IMR-90 (cell line): ENCODE data around the gene ZNF550. TPM values are rescaled to one million over a fixed set of nuclear protein-coding genes. Genes with fewer than 3 reads are reported as not detected.

ENCODE experiments used
- ATAC-seq: fragments of 200-7000 bp; cut with Tn5 transposase; 2 replicates; pipeline ENCODE4 v1.9.1; 2020; ENCODE audit warnings: low read depth, mild to moderate bottlenecking, moderate library complexity
- BruUV-seq: library from RNA; stranded (reverse); fragments of 400-500 nt; replicated peaks from 2 replicates; lab custom pipeline; 2021; lab: Mats Ljungman, UMichigan
- CTCF ChIA-PET: fragments of 300-600 bp; formaldehyde crosslinking; extraction: SDS; loops from one replicate; lab custom pipeline; 2021; ENCODE audit warnings: antibody characterized with exemption; lab: Yijun Ruan, JAX
- POLR2A ChIA-PET: fragments of 300-600 bp; sonication (Branson Sonifier 250); formaldehyde crosslinking; loops from one replicate; lab custom pipeline; 2022; ENCODE audit warnings: antibody characterized with exemption; ENCODE audit not compliant: unreplicated experiment; lab: Charles Lee
- DNase-seq: peaks from one replicate; pipeline ENCODE4 v3.0.0; 2013
- H2AFZ ChIP-seq: replicated peaks from 2 replicates; pipeline ENCODE3; 2013; ENCODE audit warnings: low read length, mild to moderate bottlenecking; ENCODE audit not compliant: poor library complexity
- H2AK5ac ChIP-seq: 2 replicates; pipeline ENCODE4 v1.6.1; 2013; ENCODE audit warnings: low read depth, low read length, inconsistent platforms
- H2AK9ac ChIP-seq: replicated peaks from 2 replicates; pipeline ENCODE3; 2013; ENCODE audit warnings: mild to moderate bottlenecking, low read depth, low read length, moderate library complexity; ENCODE audit not compliant: poor library complexity
- H2BK120ac ChIP-seq: 2 replicates; pipeline ENCODE4 v1.6.1; 2013; ENCODE audit warnings: low read depth, low read length, inconsistent platforms
- H2BK15ac ChIP-seq: 3 replicates; pipeline ENCODE4 v1.6.1; 2013; ENCODE audit warnings: low read depth, low read length, inconsistent platforms
- H2BK20ac ChIP-seq: 2 replicates; pipeline ENCODE4 v1.6.1; 2013; ENCODE audit warnings: low read depth, mild to moderate bottlenecking, inconsistent platforms, low read length, moderate library complexity
- H2BK5ac ChIP-seq: 2 replicates; pipeline ENCODE4 v1.6.1; 2013; ENCODE audit warnings: mild to moderate bottlenecking, low read depth, low read length, inconsistent platforms; ENCODE audit not compliant: poor library complexity, severe bottlenecking
- H3K14ac ChIP-seq: replicated peaks from 2 replicates; pipeline ENCODE4 v1.6.1; 2013; ENCODE audit warnings: low read depth, low read length, inconsistent platforms
- H3K18ac ChIP-seq: 2 replicates; pipeline ENCODE4 v1.6.1; 2013; ENCODE audit warnings: low read depth, low read length, control low read depth
- H3K23ac ChIP-seq: 2 replicates; pipeline ENCODE4 v1.6.1; 2013; ENCODE audit warnings: low read depth, low read length, inconsistent platforms
- H3K27ac ChIP-seq: 2 replicates; pipeline ENCODE4 v1.5.1; 2013; ENCODE audit warnings: mild to moderate bottlenecking, control low read depth, low read length; ENCODE audit not compliant: insufficient read depth
- H3K27me3 ChIP-seq: 2 replicates; pipeline ENCODE4 v1.6.1; 2013; ENCODE audit warnings: low read length; ENCODE audit not compliant: control insufficient read depth, insufficient read depth
- H3K36me3 ChIP-seq: 2 replicates; pipeline ENCODE4 v1.6.1; 2013; ENCODE audit warnings: low read length, mixed read lengths; ENCODE audit not compliant: control insufficient read depth, insufficient read depth
- H3K4ac ChIP-seq: 2 replicates; pipeline ENCODE4 v1.6.1; 2013; ENCODE audit warnings: low read depth, low read length, inconsistent platforms
- H3K4me1 ChIP-seq: 2 replicates; pipeline ENCODE4 v1.6.1; 2013; ENCODE audit warnings: low read length, mixed read lengths; ENCODE audit not compliant: control insufficient read depth, insufficient read depth
- H3K4me2 ChIP-seq: 2 replicates; pipeline ENCODE4 v1.6.1; 2013; ENCODE audit warnings: low read depth, mild to moderate bottlenecking, control low read depth, low read length, moderate library complexity
- H3K4me3 ChIP-seq: 2 replicates; pipeline ENCODE4 v1.5.1; 2013; ENCODE audit warnings: low read depth, mild to moderate bottlenecking, control low read depth, low read length, moderate library complexity; ENCODE audit not compliant: insufficient read depth
- H3K56ac ChIP-seq: 2 replicates; pipeline ENCODE4 v1.6.1; 2013; ENCODE audit warnings: low read length, inconsistent platforms; ENCODE audit not compliant: insufficient read depth; ENCODE audit errors: extremely low read depth
- H3K79me1 ChIP-seq, 2 experiments: 2 replicates each; pipeline ENCODE4 v1.6.1; 2013; ENCODE audit warnings: low read length in 2 of 2, inconsistent platforms in 1 of 2, low read depth in 1 of 2
- H3K9ac ChIP-seq: 2 replicates; pipeline ENCODE4 v1.6.1; 2013; ENCODE audit warnings: low read depth, low read length, control low read depth
- H3K9me1 ChIP-seq: 2 replicates; pipeline ENCODE4 v1.6.1; 2013; ENCODE audit warnings: low read length, inconsistent platforms; ENCODE audit not compliant: insufficient read depth
- H3K9me3 ChIP-seq: 2 replicates; pipeline ENCODE4 v1.6.1; 2013; ENCODE audit warnings: low read length; ENCODE audit not compliant: control insufficient read depth, insufficient read depth
- H4K20me1 ChIP-seq: 2 replicates; pipeline ENCODE4 v1.6.1; 2013; ENCODE audit warnings: low read length, inconsistent platforms; ENCODE audit not compliant: insufficient read depth
- H4K5ac ChIP-seq: 2 replicates; pipeline ENCODE4 v1.6.1; 2013; ENCODE audit warnings: mild to moderate bottlenecking, low read depth, low read length, control low read depth
- H4K8ac ChIP-seq, 2 experiments: 2 replicates each; pipeline ENCODE4 v1.6.1; 2013; ENCODE audit warnings: low read depth in 2 of 2, low read length in 2 of 2, control low read depth in 1 of 2, inconsistent platforms in 1 of 2
- H4K91ac ChIP-seq: 2 replicates; pipeline ENCODE4 v1.6.1; 2013; ENCODE audit warnings: low read depth, low read length, inconsistent platforms; ENCODE audit not compliant: insufficient read depth
- CEBPB ChIP-seq: IDR thresholded peaks from 2 replicates; pipeline ENCODE4 v1.6.1; 2012; ENCODE audit warnings: low read depth, low read length, improper control_type of control experiment
- CHD1 ChIP-seq: IDR thresholded peaks from 2 replicates; pipeline ENCODE4 v1.6.1; 2012; ENCODE audit warnings: low read depth, low read length, improper control_type of control experiment
- CTCF ChIP-seq: conservative IDR thresholded peaks from 2 replicates; pipeline ENCODE4 v1.5.1; 2012; ENCODE audit warnings: mild to moderate bottlenecking, low read depth, low read length, improper control_type of control experiment
- ELK1 ChIP-seq: fragments of 150-350 bp; IDR thresholded peaks from 2 replicates; pipeline ENCODE4 v1.6.1; 2016; ENCODE audit warnings: low read depth, mild to moderate bottlenecking, low read length, moderate library complexity, borderline replicate concordance
- FOS ChIP-seq: fragments of 150-350 bp; IDR thresholded peaks from 2 replicates; pipeline ENCODE4 v1.6.1; 2016; ENCODE audit warnings: low read depth, low read length
- MAFK ChIP-seq: IDR thresholded peaks from 2 replicates; pipeline ENCODE4 v1.6.1; 2012; ENCODE audit warnings: low read depth, low read length, improper control_type of control experiment
- MXI1 ChIP-seq: IDR thresholded peaks from 2 replicates; pipeline ENCODE4 v1.6.1; 2012; ENCODE audit warnings: low read depth, mild to moderate bottlenecking, low read length, moderate library complexity, borderline replicate concordance
- NFE2L2 ChIP-seq: fragments of 150-350 bp; IDR thresholded peaks from 2 replicates; pipeline ENCODE4 v1.6.1; 2016; ENCODE audit warnings: low read depth, mild to moderate bottlenecking, low read length
- POLR2A ChIP-seq: IDR thresholded peaks from 2 replicates; pipeline ENCODE4 v1.6.1; 2012; ENCODE audit warnings: mild to moderate bottlenecking, low read depth, low read length
- RAD21 ChIP-seq: IDR thresholded peaks from 2 replicates; pipeline ENCODE4 v1.6.1; 2012; ENCODE audit warnings: low read length, improper control_type of control experiment
- SMC3 ChIP-seq: fragments of 150-350 bp; IDR thresholded peaks from 2 replicates; pipeline ENCODE4 v1.6.1; 2016; ENCODE audit warnings: low read depth, mild to moderate bottlenecking, antibody characterized with exemption, low read length, moderate library complexity
- WGBS, 2 experiments: methylation state at CpG; one replicate each; pipeline versions ENCODE4 v1.1.5 to v1.1.7; 2013; ENCODE audit warnings: missing lambda C conversion rate in 2 of 2; ENCODE audit not compliant: insufficient read length in 1 of 2; ENCODE audit errors: extremely low coverage in 2 of 2; 5-methylcytosine and 5-hydroxymethylcytosine counted together
- dilution Hi-C: fragments of 300-500 bp; cut with HindIII; formaldehyde crosslinking; loops from one replicate; pipeline ENCODE4 v1.14.3; 2018; ENCODE audit warnings: low sequenced_read_pairs; ENCODE audit not compliant: unreplicated experiment
- in situ Hi-C: fragments of 300-500 bp; cut with MboI; formaldehyde crosslinking; loops from 3 replicates; pipeline ENCODE4 v1.14.3; 2019; ENCODE audit warnings: low sequenced_read_pairs, inconsistent platforms, mixed read lengths
- intact Hi-C: fragments of 100-400 bp; cut with micrococcal nuclease; formaldehyde crosslinking; loops from 2 replicates; pipeline ENCODE4 v1.10.0; 2022
- polyA plus RNA-seq, 3 experiments: library from polyadenylated mRNA; depleted of rRNA; stranded (reverse); fragments of >200 nt; gene quantifications; 2 replicates each; pipeline ENCODE4 v1.2.3, GENCODE V29; 2012; ENCODE audit warnings: low replicate concordance in 1 of 3
- total RNA-seq: library from RNA; depleted of rRNA; stranded (reverse); fragments of >200 nt; gene quantifications from 2 replicates; pipeline ENCODE4 v1.2.3, GENCODE V29; 2012
- TF ChIP-seq, protein P1 (sequence below): fragments of 150-350 bp; IDR thresholded peaks from 2 replicates; pipeline ENCODE4 v1.6.1; 2017; ENCODE audit warnings: mild to moderate bottlenecking, antibody characterized with exemption, low read length, low read depth

Gene ZNF550
- total and polyA plus RNA-seq, 2 of the 4 experiments (the other 2 are of a cell fraction), result 5.7 to 12.5 TPM

- TF ChIP-seq CEBPB, result no peak
These were observed 7.0 kb upstream of the ZNF550 start (continued) for GRCh38 chr19:57566396-57567265.

DNA sequence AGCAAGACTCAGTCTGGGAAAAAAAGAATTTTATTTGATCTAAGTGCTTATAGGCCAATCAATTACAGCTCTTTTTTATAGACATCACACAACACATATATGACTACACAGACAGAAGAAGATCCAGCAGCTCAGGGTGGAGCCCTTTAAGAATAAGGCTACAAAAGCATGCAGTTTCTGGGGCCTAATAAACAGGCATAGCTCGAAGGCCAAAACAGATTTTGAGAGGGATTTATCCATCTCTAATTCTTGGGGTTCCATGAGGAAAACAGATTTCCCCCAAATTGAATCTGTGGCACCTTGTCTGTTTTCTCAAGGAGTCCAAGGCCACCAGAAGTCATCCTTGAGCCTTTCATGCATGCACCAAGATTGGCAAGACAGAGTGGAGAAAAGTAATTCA is 3.9 kb upstream of the ZNF550 start:
- peaks cover 46% of the 10 kb centered on the region for H3K9me3 ChIP-seq
- H3K56ac ChIP-seq, result no peak overlapping the region
- dilution Hi-C loops (no loop called here), in situ Hi-C loops (no loop called here), intact Hi-C loops (no loop called here)
- DNase-seq (no peak), ATAC-seq (no peak)
- H4K8ac ChIP-seq, result no peak overlapping the region
- CTCF ChIA-PET, result no interaction called here
- H3K4me2 ChIP-seq, result no peak overlapping the region
- no peak overlapping the region for H2AFZ ChIP-seq
- no peak overlapping the region for H2BK120ac ChIP-seq
- H3K36me3 ChIP-seq, result no peaks in the 10 kb centered on the region
- no peak overlapping the region for H3K23ac ChIP-seq
- H2BK15ac ChIP-seq, result no peak overlapping the region
- no peak overlapping the region for H3K4ac ChIP-seq
- H2AK9ac ChIP-seq, result no peak overlapping the region
- BruUV-seq, result no TSS peak
- H4K5ac ChIP-seq, result no peak overlapping the region
- POLR2A ChIA-PET, result no interaction called here
- no peaks in the 10 kb centered on the region for H4K20me1 ChIP-seq
- H2BK20ac ChIP-seq, result no peak overlapping the region
- no peak overlapping the region for H3K9ac ChIP-seq
- no CpG with 5 or more reads among the region's 1 CpG for WGBS, 2 experiments
- no peak overlapping the region for H3K14ac ChIP-seq
- H2AK5ac ChIP-seq, result no peak overlapping the region
- H3K4me3 ChIP-seq, result no peak overlapping the region
- H3K79me1 ChIP-seq, result peaks cover 2 to 10% of the 10 kb centered on the region in 2 experiments; a peak in 2 of 4 replicates
- no peak overlapping the region for H4K91ac ChIP-seq
- H3K4me1 ChIP-seq, result peaks cover 2% of the 10 kb centered on the region
- no peaks in the 10 kb centered on the region for H3K9me1 ChIP-seq
- no peaks in the 10 kb centered on the region for H3K27me3 ChIP-seq
- H2BK5ac ChIP-seq, result no peak overlapping the region
- no peak overlapping the region for H3K27ac ChIP-seq
- TF ChIP-seq CTCF, result no peak
- no peak for TF ChIP-seq NFE2L2
- TF ChIP-seq CEBPB, result no peak
- no peak for TF ChIP-seq CHD1
- TF ChIP-seq SMC3, result no peak
- TF ChIP-seq ELK1, result no peak
- TF ChIP-seq FOS, result no peak
- TF ChIP-seq MAFK, result no peak
- TF ChIP-seq MXI1, result no peak
- TF ChIP-seq, protein P1, sequence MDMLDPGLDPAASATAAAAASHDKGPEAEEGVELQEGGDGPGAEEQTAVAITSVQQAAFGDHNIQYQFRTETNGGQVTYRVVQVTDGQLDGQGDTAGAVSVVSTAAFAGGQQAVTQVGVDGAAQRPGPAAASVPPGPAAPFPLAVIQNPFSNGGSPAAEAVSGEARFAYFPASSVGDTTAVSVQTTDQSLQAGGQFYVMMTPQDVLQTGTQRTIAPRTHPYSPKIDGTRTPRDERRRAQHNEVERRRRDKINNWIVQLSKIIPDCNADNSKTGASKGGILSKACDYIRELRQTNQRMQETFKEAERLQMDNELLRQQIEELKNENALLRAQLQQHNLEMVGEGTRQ, result no peak
- no peak for TF ChIP-seq POLR2A
- TF ChIP-seq RAD21, result no peak
- no peak overlapping the region for H3K18ac ChIP-seq
